Endodermal cell (in vitro differentiated cells): ENCODE measurements around the gene ZNF285. TPM values are rescaled to one million over a fixed set of nuclear protein-coding genes. Genes with fewer than 3 reads are reported as not detected.
A peak's percentile ranks its signal among the peaks of the same experiment; 100 is the strongest.

Experiments
- DNase-seq: peaks from one replicate; pipeline ENCODE4 v3.0.0-alpha.2; 2017
- H3K27ac ChIP-seq: 2 replicates; pipeline ENCODE4 v1.5.1; 2013; ENCODE audit warnings: mild to moderate bottlenecking, low read depth, low read length, moderate library complexity
- H3K27me3 ChIP-seq: 2 replicates; pipeline ENCODE4 v1.6.1; 2013; ENCODE audit warnings: mild to moderate bottlenecking, low read length, moderate library complexity; ENCODE audit not compliant: insufficient read depth, control insufficient read depth, poor library complexity, severe bottlenecking
- H3K36me3 ChIP-seq: 2 replicates; pipeline ENCODE4 v1.7.0; 2013; ENCODE audit warnings: mild to moderate bottlenecking, low read length, moderate library complexity; ENCODE audit not compliant: control insufficient read depth, insufficient read depth
- H3K4me1 ChIP-seq: one replicate; pipeline ENCODE4 v1.7.0; 2013; ENCODE audit warnings: low read length; ENCODE audit not compliant: control insufficient read depth, insufficient read depth
- H3K4me3 ChIP-seq: 2 replicates; pipeline ENCODE4 v1.5.1; 2013; ENCODE audit warnings: mild to moderate bottlenecking, low read length, moderate library complexity
- H3K9ac ChIP-seq: 2 replicates; pipeline ENCODE4 v1.6.1; 2013; ENCODE audit warnings: mild to moderate bottlenecking, low read length, moderate library complexity; ENCODE audit not compliant: poor library complexity, severe bottlenecking; ENCODE audit errors: extremely low read depth
- H3K9me3 ChIP-seq: 2 replicates; pipeline ENCODE4 v1.6.1; 2013; ENCODE audit warnings: mild to moderate bottlenecking, low read length, moderate library complexity; ENCODE audit not compliant: control insufficient read depth
- H3K27ac Mint-ChIP-seq: 2 replicates; pipeline ENCODE4 v1.8.0; 2020; ENCODE audit warnings: mixed read lengths
- H3K27me3 Mint-ChIP-seq: 2 replicates; pipeline ENCODE4 v1.8.0; 2021; ENCODE audit warnings: mild to moderate bottlenecking, mixed read lengths; ENCODE audit not compliant: insufficient read depth
- H3K36me3 Mint-ChIP-seq: 2 replicates; pipeline ENCODE4 v1.8.0; 2020; ENCODE audit warnings: low read depth, mixed read lengths
- H3K4me1 Mint-ChIP-seq: 2 replicates; pipeline ENCODE4 v1.8.0; 2020; ENCODE audit warnings: mixed read lengths
- H3K4me3 Mint-ChIP-seq: 2 replicates; pipeline ENCODE4 v1.8.0; 2020; ENCODE audit warnings: mild to moderate bottlenecking, moderate library complexity, mixed read lengths
- H3K9me3 Mint-ChIP-seq: 2 replicates; pipeline ENCODE4 v1.8.0; 2020; ENCODE audit warnings: mild to moderate bottlenecking, mixed read lengths
- CTCF ChIP-seq: fragments of 200-600 bp; sonication (generic); conservative IDR thresholded peaks from 2 replicates; pipeline ENCODE4 v1.5.0; 2021; ENCODE audit warnings: antibody characterized with exemption, mild to moderate bottlenecking
- WGBS, 2 experiments: methylation state at CpG; one replicate each; pipeline versions ENCODE4 v1.1.5 to v1.1.7; 2013; ENCODE audit warnings: missing lambda C conversion rate in 2 of 2, mixed read lengths in 1 of 2; ENCODE audit not compliant: insufficient coverage in 1 of 2, insufficient read length in 1 of 2; 5-methylcytosine and 5-hydroxymethylcytosine counted together
- long read RNA-seq, 4 experiments: library from polyadenylated mRNA in 2 of 4; library from RNA in 1 of 4; library from capped mRNA in 1 of 4; stranded (forward) in 3 of 4; unstranded in 1 of 4; transcript quantifications; one replicate each; pipeline ENCODE4 v2.0.0, GENCODE V29; 2020 to 2021; ENCODE audit warnings: inconsistent platforms in 1 of 4
- polyA plus RNA-seq, 2 experiments: library from polyadenylated mRNA; stranded (reverse); fragments of 50-300 nt; gene quantifications; one replicate each; pipeline ENCODE4 v1.2.3, GENCODE V29; 2013
- total RNA-seq, 2 donors: library from RNA; stranded (reverse); fragmentation: NEBNext Ultra II Directional in 1 of 2; extraction: Animal tissue kit (Norgen Biotek cat#: 25700) in 1 of 2; gene quantifications; 2 replicates in 1 of 2; 3 replicates in 1 of 2; pipeline ENCODE4 v1.2.1, GENCODE V29; 2021

Gene ZNF285
- total RNA-seq: 1 to 10 TPM; 3.5 to 9.0 TPM
- 6.1 TPM for polyA plus RNA-seq (2013, experiment 1 of 2)
- polyA plus RNA-seq (2013, experiment 2 of 2): 6.2 TPM
- long read RNA-seq, experiment 1, partial matches to known transcripts: 1 of 1 reads
- long read RNA-seq, experiment 1, other reads (novel, unspliced or antisense): 0 of 1 reads
- long read RNA-seq, experiment 2, full-length matches to known transcripts: 1 of 3 reads
- long read RNA-seq, experiment 2, partial matches to known transcripts: 0 of 3 reads
- long read RNA-seq, experiment 2, other reads (novel, unspliced or antisense): 2 of 3 reads
- long read RNA-seq, experiment 3, full-length matches to known transcripts: 16 of 21 reads
- long read RNA-seq, experiment 3, partial matches to known transcripts: 2 of 21 reads
- long read RNA-seq, experiment 3, other reads (novel, unspliced or antisense): 3 of 21 reads
- long read RNA-seq, experiment 4, full-length matches to known transcripts: 2 of 2 reads
- long read RNA-seq, experiment 4, partial matches to known transcripts: 0 of 2 reads
- long read RNA-seq, experiment 4, other reads (novel, unspliced or antisense): 0 of 2 reads

GRCh38 chr19:44401139-44402115 lies at the start of gene ZNF285:
ZNF285 (minus strand) TSS chr19:44401608; CDS start chr19:44397213, 4,395 bp downstream.
- peak within 1 kb of the TSS; percentile 84 for H3K27ac Mint-ChIP-seq
- Histone ChIP-seq H3K27ac (no peak within 1 kb of the TSS), H3K9ac (peak within 1 kb of the TSS; percentile 28), H3K36me3 (no peaks in the 10 kb centered on the region), H3K9me3 (peaks cover 12% of the 10 kb centered on the region), H3K4me3 (peak within 1 kb of the TSS; percentile 91), H3K4me1 (no peaks in the 10 kb centered on the region), H3K27me3 (no peaks in the 10 kb centered on the region)
- DNase-seq: peak; percentile 98
- 10 to 62% methylated on average over 3 to 43 of the region's 43 CpGs for WGBS, 2 experiments
- peaks cover 10% of the 10 kb centered on the region for H3K36me3 Mint-ChIP-seq
- H3K9me3 Mint-ChIP-seq: peaks cover 20% of the 10 kb centered on the region
- peak within 1 kb of the TSS; percentile 88 for H3K4me3 Mint-ChIP-seq
- TF ChIP-seq CTCF: no peak
- peaks cover 16% of the 10 kb centered on the region for H3K27me3 Mint-ChIP-seq
- no peaks in the 10 kb centered on the region for H3K4me1 Mint-ChIP-seq

DNA sequence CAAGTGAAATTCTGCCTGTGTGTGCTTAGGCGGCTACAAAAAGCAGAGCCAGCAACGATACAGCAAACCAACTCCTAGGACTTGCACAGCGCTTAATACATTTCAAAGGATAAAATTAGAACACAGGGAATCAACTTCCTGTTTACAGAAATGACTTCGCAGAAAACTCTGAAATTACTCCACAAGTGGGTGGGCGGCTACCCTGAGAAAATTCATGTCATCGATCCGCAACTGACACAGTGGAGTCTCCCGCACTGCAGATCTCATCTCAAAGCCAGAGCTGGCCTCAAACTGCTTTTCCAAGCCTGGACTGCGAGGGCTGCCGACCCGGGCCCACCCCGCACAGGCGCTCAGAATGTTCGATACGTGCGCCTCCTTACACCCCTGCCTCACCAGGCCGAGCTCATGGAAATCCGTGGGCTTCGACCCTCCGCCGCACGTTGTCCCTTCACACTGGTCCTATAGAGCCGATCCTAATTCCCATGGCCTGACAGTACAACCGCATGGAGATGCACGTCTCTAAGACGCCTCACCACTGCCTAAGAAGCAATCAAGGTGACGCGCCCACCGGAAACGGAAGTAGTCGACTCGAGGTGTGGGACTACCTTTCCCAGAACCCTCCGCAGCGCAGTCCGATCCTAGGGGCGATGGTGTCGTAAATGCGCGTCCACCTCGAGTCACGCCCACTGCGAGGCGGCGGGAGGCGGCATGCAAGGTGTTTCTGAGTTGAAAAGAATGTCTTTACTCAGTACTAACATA lies 46.7 kb upstream of the ZNF285 start, which contains the start of gene ZNF229:
Gene ZNF229, minus strand, starts transcription at position 557 of the 759 bp plus-strand sequence. CDS start 5,625 bp downstream, outside the sequence.
- Mint-ChIP-seq H3K9me3 (peaks cover 36% of the 10 kb centered on the region), H3K36me3 (peaks cover 32% of the 10 kb centered on the region), H3K27me3 (peaks cover 21% of the 10 kb centered on the region), H3K27ac (peak within 1 kb of the TSS; percentile 97), H3K4me1 (peaks cover 5% of the 10 kb centered on the region), H3K4me3 (peak within 1 kb of the TSS; percentile 87)
- H3K9me3 ChIP-seq: peaks cover 41% of the 10 kb centered on the region
- 21 to 27% methylated on average over 25 to 45 of the region's 45 CpGs for WGBS, 2 experiments
- H3K4me1 ChIP-seq: peaks cover 5% of the 10 kb centered on the region
- no peak for TF ChIP-seq CTCF
- H3K9ac ChIP-seq: peak within 1 kb of the TSS; percentile 61
- DNase-seq: peak; percentile 97
- H3K27me3 ChIP-seq: no peaks in the 10 kb centered on the region
- peaks cover 35% of the 10 kb centered on the region for H3K36me3 ChIP-seq
- no peak within 1 kb of the TSS for H3K27ac ChIP-seq
- H3K4me3 ChIP-seq: peak within 1 kb of the TSS; percentile 84
